ENCODE data around the gene GRHL1.

GRHL1 gene

GRCh38 chr2:9983401-9984216, 32.1 kb downstream of the GRHL1 start:
- no peaks in the 10 kb centered on the region for H3K9me3 ChIP-seq
- TF ChIP-seq CTCF (IDR thresholded peaks at IDR 0.05): no peak
- no peak overlapping the region for H3K4me3 ChIP-seq (ENCODE audit: low read depth in 1 of 2, low read length in 1 of 2)
- no peaks in the 10 kb centered on the region for H3K36me3 ChIP-seq
- H3K4me1 ChIP-seq (ENCODE audit: control insufficient read depth in 1 of 2, insufficient read depth in 1 of 2, low read depth in 1 of 2, low read length in 1 of 2): no peaks in the 10 kb centered on the region
- H3K27me3 ChIP-seq: peaks cover 21% of the 10 kb centered on the region
- H3K27ac ChIP-seq: no peak overlapping the region

- TF ChIP-seq CTCF (IDR thresholded peaks at IDR 0.05): peak; percentile 79
- no peaks in the 10 kb centered on the region for H3K36me3 ChIP-seq
- H3K4me1 ChIP-seq (ENCODE audit: control insufficient read depth in 1 of 2, insufficient read depth in 1 of 2, low read depth in 1 of 2, low read length in 1 of 2): no peaks in the 10 kb centered on the region
- H3K9me3 ChIP-seq: no peaks in the 10 kb centered on the region
- H3K27me3 ChIP-seq: peaks cover 20% of the 10 kb centered on the region
- H3K4me3 ChIP-seq (ENCODE audit: low read depth in 1 of 2, low read length in 1 of 2): no peak overlapping the region
- H3K27ac ChIP-seq: no peak overlapping the region
Measured at GRCh38 chr2:9984217-9984739, 32.8 kb downstream of the GRHL1 start.

GRCh38 chr2:9984871-9985480, 33.5 kb downstream of the GRHL1 start:
- H3K4me1 ChIP-seq (ENCODE audit: control insufficient read depth in 1 of 2, insufficient read depth in 1 of 2, low read depth in 1 of 2, low read length in 1 of 2): no peaks in the 10 kb centered on the region
- H3K27ac ChIP-seq: no peak overlapping the region
- TF ChIP-seq CTCF (IDR thresholded peaks at IDR 0.05): no peak
- H3K27me3 ChIP-seq: peaks cover 13% of the 10 kb centered on the region
- H3K36me3 ChIP-seq: no peaks in the 10 kb centered on the region
- no peak overlapping the region for H3K4me3 ChIP-seq (ENCODE audit: low read depth in 1 of 2, low read length in 1 of 2)
- H3K9me3 ChIP-seq: no peaks in the 10 kb centered on the region

- Histone ChIP-seq H3K9me3 (no peaks in the 10 kb centered on the region), H3K4me1 (ENCODE audit: control insufficient read depth in 1 of 2, insufficient read depth in 1 of 2, low read depth in 1 of 2, low read length in 1 of 2) (no peaks in the 10 kb centered on the region), H3K27ac (no peak overlapping the region), H3K4me3 (ENCODE audit: low read depth in 1 of 2, low read length in 1 of 2) (no peak overlapping the region), H3K36me3 (no peaks in the 10 kb centered on the region), H3K27me3 (peaks cover 7% of the 10 kb centered on the region)
- no peak for TF ChIP-seq CTCF (IDR thresholded peaks at IDR 0.05)
Measured at GRCh38 chr2:9985531-9986328, 34.2 kb downstream of the GRHL1 start.

GRCh38 chr2:9988320-9988719, 36.8 kb downstream of the GRHL1 start:
- no peaks in the 10 kb centered on the region for H3K36me3 ChIP-seq
- H3K4me1 ChIP-seq (ENCODE audit: control insufficient read depth in 1 of 2, insufficient read depth in 1 of 2, low read depth in 1 of 2, low read length in 1 of 2): no peaks in the 10 kb centered on the region

More at GRCh38 chr2:9988320-9988719, 36.8 kb downstream of the GRHL1 start:
- TF ChIP-seq CTCF (IDR thresholded peaks at IDR 0.05): no peak
- H3K4me3 ChIP-seq (ENCODE audit: low read depth in 1 of 2, low read length in 1 of 2): no peak overlapping the region
- no peaks in the 10 kb centered on the region for H3K27me3 ChIP-seq
- H3K9me3 ChIP-seq: no peaks in the 10 kb centered on the region
- H3K27ac ChIP-seq: no peak overlapping the region

Data from neutrophil (primary cell).